B cell (primary cell): ENCODE results near the gene LIMS2. TPM values are rescaled to one million over a fixed set of nuclear protein-coding genes. Genes with fewer than 3 reads are reported as not detected.

Experiments used
- ATAC-seq: fragments of 200-7000 bp; cut with Tn5 transposase; one replicate; pipeline ENCODE4 v1.10.0; 2021; ENCODE audit warnings: low read depth, mild to moderate bottlenecking, moderate number of reproducible peaks, moderate library complexity
- CTCF ChIA-PET: fragments of 350-600 bp; sonication (Branson Sonifier 250); formaldehyde crosslinking; loops from one replicate; lab custom pipeline; 2021; ENCODE audit warnings: antibody characterized with exemption, inconsistent platforms; lab: Charles Lee
- POLR2A ChIA-PET: fragments of 350-600 bp; sonication (Branson Sonifier 250); formaldehyde crosslinking; loops from one replicate; lab custom pipeline; 2021; ENCODE audit warnings: antibody characterized with exemption; lab: Charles Lee
- DNase-seq: peaks from one replicate; pipeline ENCODE4 v3.0.0; 2013
- H2AFZ ChIP-seq: 2 replicates; pipeline ENCODE4 v1.6.1; 2012; ENCODE audit warnings: mild to moderate bottlenecking, low read depth, low read length; ENCODE audit not compliant: insufficient read depth, poor library complexity, severe bottlenecking
- H3K27ac ChIP-seq, 2 donors: 1 replicate in 1 of 2; 2 replicates in 1 of 2; pipeline ENCODE4 v1.5.1; 2012 to 2013; ENCODE audit warnings: low read length in 2 of 2, mild to moderate bottlenecking in 2 of 2, moderate library complexity in 1 of 2
- H3K27me3 ChIP-seq, 4 experiments: fragments of 200-600 bp in 1 of 4; sonication (generic) in 1 of 4; replicated peaks in 1 of 4; 1 replicate in 2 of 4; 2 replicates in 2 of 4; pipeline versions ENCODE4 v1.6.1 to v1.7.0; 2013 to 2016; ENCODE audit warnings: low read length in 3 of 4, mild to moderate bottlenecking in 2 of 4, mixed read lengths in 1 of 4, moderate library complexity in 1 of 4; ENCODE audit not compliant: insufficient read depth in 4 of 4, control insufficient read depth in 3 of 4; ENCODE audit errors: control extremely low read depth in 1 of 4
- H3K36me3 ChIP-seq, 2 experiments: replicated peaks in 1 of 2; 1 replicate in 1 of 2; 2 replicates in 1 of 2; pipeline versions ENCODE4 v1.6.1 to v1.7.1; 2013; ENCODE audit warnings: low read length in 1 of 2; ENCODE audit not compliant: insufficient read depth in 2 of 2, control insufficient read depth in 1 of 2; ENCODE audit errors: control extremely low read depth in 1 of 2, extremely low read depth in 1 of 2
- H3K4me1 ChIP-seq, 2 donors: fragments of 200-600 bp in 1 of 2; sonication (generic) in 1 of 2; 1 replicate in 1 of 2; 2 replicates in 1 of 2; pipeline versions ENCODE4 v1.5.1 to v1.6.1; 2013 to 2017; ENCODE audit warnings: low read length in 2 of 2; ENCODE audit not compliant: control insufficient read depth in 2 of 2, insufficient read depth in 2 of 2
- H3K4me2 ChIP-seq: replicated peaks from 2 replicates; pipeline ENCODE3; 2012; ENCODE audit warnings: mild to moderate bottlenecking, low read depth, low read length; ENCODE audit not compliant: poor library complexity, severe bottlenecking
- H3K4me3 ChIP-seq, 5 experiments: fragments of 200-600 bp in 1 of 5; sonication (generic) in 1 of 5; 1 replicate in 3 of 5; 2 replicates in 2 of 5; pipeline versions ENCODE4 v1.5.1 to v1.7.0; 2011 to 2016; ENCODE audit warnings: low read length in 4 of 5, mild to moderate bottlenecking in 4 of 5, low read depth in 2 of 5, control low read depth in 1 of 5, moderate library complexity in 1 of 5; ENCODE audit not compliant: insufficient read depth in 1 of 5; ENCODE audit errors: control extremely low read depth in 1 of 5, extremely low read depth in 1 of 5
- H3K79me2 ChIP-seq: fragments of 200-600 bp; sonication (generic); one replicate; pipeline ENCODE4 v1.6.0; 2016; ENCODE audit warnings: low read length; ENCODE audit not compliant: control insufficient read depth, insufficient read depth
- H3K9ac ChIP-seq: fragments of 200-600 bp; sonication (generic); 2 replicates; pipeline ENCODE4 v1.6.1; 2017; ENCODE audit warnings: mild to moderate bottlenecking, low read length, moderate library complexity
- H3K9me3 ChIP-seq, 3 donors: one replicate each; pipeline versions ENCODE4 v1.6.1 to v1.7.1; 2013; ENCODE audit warnings: low read length in 2 of 3; ENCODE audit not compliant: control insufficient read depth in 2 of 3, insufficient read depth in 1 of 3; ENCODE audit errors: control extremely low read depth in 1 of 3
- H4K20me1 ChIP-seq: 2 replicates; pipeline ENCODE4 v1.6.0; 2012; ENCODE audit warnings: mild to moderate bottlenecking, low read length; ENCODE audit not compliant: insufficient read depth, control insufficient read depth, poor library complexity, severe bottlenecking
- H3K27ac Mint-ChIP-seq: one replicate; pipeline ENCODE4 v1.8.0; 2021; ENCODE audit warnings: mixed read lengths
- H3K27me3 Mint-ChIP-seq: one replicate; pipeline ENCODE4 v1.8.0; 2021; ENCODE audit warnings: mixed read lengths
- H3K4me1 Mint-ChIP-seq: one replicate; pipeline ENCODE4 v1.8.0; 2021; ENCODE audit warnings: mixed read lengths
- H3K4me3 Mint-ChIP-seq: one replicate; pipeline ENCODE4 v1.8.0; 2021; ENCODE audit warnings: mixed read lengths
- H3K9me3 Mint-ChIP-seq: one replicate; pipeline ENCODE4 v1.8.0; 2022; ENCODE audit warnings: mixed read lengths; ENCODE audit not compliant: insufficient read depth
- EZH2 ChIP-seq: IDR thresholded peaks from 2 replicates; pipeline ENCODE4 v1.6.1; 2012; ENCODE audit warnings: borderline replicate concordance, low read depth, mild to moderate bottlenecking, moderate library complexity, low read length; ENCODE audit not compliant: insufficient read depth, poor library complexity, severe bottlenecking
- WGBS: methylation state at CpG from one replicate; pipeline ENCODE4 v1.1.5; 2013; ENCODE audit warnings: missing lambda C conversion rate; ENCODE audit not compliant: insufficient coverage; 5-methylcytosine and 5-hydroxymethylcytosine counted together
- intact Hi-C: fragments of 100-400 bp; cut with micrococcal nuclease; formaldehyde crosslinking; loops from one replicate; pipeline ENCODE4 v1.10.0; 2022
- polyA plus RNA-seq: library from polyadenylated mRNA; depleted of rRNA; stranded (reverse); fragments of >200 nt; gene quantifications from 2 replicates; pipeline ENCODE4 v1.2.3, GENCODE V29; 2012
- total RNA-seq, 2 donors: library from RNA; stranded (reverse); fragments of 120-200 nt in 1 of 2; gene quantifications; 1 replicate in 1 of 2; 2 replicates in 1 of 2; pipeline versions ENCODE4 v1.2.3 to v1.2.4, GENCODE V29; 2013 to 2022
- TF ChIP-seq, protein P1 (sequence below): fragments of 200-600 bp; IDR thresholded peaks from one replicate; pipeline ENCODE4 v1.8.0; 2022; ENCODE audit warnings: antibody characterized with exemption, mild to moderate bottlenecking

The LIMS2 gene
- total and polyA plus RNA-seq, 2 donors (not counting 1 experiment from before 2014, with no cell fraction given) = 6.7 to 32.2 TPM

DNA sequence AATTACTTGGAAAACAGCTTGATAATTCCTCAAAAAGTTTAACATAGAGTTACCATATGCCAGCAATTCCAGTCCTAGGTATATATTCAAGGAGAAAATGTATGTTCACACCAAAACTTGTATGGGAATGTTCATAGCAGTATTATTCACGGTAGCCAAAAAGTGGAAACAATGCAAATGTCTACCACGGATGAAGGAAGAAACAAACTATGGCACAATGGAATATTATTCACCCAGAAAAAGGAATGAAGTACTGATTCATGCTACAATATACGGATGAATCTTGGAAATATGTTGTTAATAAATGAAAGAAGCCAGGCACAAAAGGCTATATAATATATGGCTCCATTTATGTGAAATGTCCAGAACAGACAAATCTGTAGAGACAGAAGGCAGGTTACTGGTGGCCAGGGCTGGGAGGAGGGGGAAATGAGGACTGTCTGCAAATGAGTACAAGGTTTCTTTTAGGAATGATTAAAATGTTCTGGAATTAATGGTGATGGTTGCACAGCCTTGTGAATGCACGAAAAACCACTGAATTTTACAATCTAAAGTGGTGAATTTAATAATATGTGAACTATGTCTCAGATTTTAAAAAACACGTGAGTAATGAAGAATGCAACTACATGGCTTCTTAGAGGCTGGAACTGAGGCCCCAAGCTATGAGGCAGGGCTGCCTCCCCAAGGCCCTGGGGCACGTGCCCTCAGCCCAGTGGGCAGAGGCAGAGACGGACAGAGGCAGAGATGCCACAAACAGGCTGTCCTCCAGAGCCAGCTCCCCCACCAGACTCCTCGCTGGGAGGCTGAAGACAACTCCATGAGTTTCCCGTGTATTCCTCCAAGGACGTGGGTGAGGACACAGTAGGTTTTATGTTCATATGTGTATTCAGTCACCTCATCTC is 5.0 kb downstream of the LIMS2 start:
- CTCF ChIA-PET = interaction anchor here (1.0 kb wide), 1 partner anchor 79 kb away, joined by 3 read pairs; no protein-coding TSS in a partner anchor

More for the DNA sequence above, 5.0 kb downstream of the LIMS2 start:
- Mint-ChIP-seq H3K27ac (no peak overlapping the region), H3K27me3 (peaks cover 40% of the 10 kb centered on the region), H3K4me3 (no peak overlapping the region), H3K4me1 (peaks cover 5% of the 10 kb centered on the region), H3K9me3 (no peaks in the 10 kb centered on the region)
- H3K4me3 ChIP-seq = no peak overlapping the region
- peaks cover 7% of the 10 kb centered on the region in 2 donors for H3K4me1 ChIP-seq
- DNase-seq (no peak), ATAC-seq (no peak)
- H3K4me2 ChIP-seq = no peak overlapping the region
- WGBS = 88% methylated on average over 6 of the region's 10 CpGs
- H3K27ac ChIP-seq = no peak overlapping the region
- TF ChIP-seq, protein P1, sequence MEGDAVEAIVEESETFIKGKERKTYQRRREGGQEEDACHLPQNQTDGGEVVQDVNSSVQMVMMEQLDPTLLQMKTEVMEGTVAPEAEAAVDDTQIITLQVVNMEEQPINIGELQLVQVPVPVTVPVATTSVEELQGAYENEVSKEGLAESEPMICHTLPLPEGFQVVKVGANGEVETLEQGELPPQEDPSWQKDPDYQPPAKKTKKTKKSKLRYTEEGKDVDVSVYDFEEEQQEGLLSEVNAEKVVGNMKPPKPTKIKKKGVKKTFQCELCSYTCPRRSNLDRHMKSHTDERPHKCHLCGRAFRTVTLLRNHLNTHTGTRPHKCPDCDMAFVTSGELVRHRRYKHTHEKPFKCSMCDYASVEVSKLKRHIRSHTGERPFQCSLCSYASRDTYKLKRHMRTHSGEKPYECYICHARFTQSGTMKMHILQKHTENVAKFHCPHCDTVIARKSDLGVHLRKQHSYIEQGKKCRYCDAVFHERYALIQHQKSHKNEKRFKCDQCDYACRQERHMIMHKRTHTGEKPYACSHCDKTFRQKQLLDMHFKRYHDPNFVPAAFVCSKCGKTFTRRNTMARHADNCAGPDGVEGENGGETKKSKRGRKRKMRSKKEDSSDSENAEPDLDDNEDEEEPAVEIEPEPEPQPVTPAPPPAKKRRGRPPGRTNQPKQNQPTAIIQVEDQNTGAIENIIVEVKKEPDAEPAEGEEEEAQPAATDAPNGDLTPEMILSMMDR = no peak
- TF ChIP-seq EZH2 = no peak
- peaks cover 0 to 1% (median 0%) of the 10 kb centered on the region in 3 donors for H3K9me3 ChIP-seq
- intact Hi-C loops = no loop called here
- peaks cover 0 to 35% (median 22%) of the 10 kb centered on the region in 4 experiments for H3K27me3 ChIP-seq
- H3K79me2 ChIP-seq = no peaks in the 10 kb centered on the region
- no peaks in the 10 kb centered on the region for H4K20me1 ChIP-seq
- no peaks in the 10 kb centered on the region for H3K36me3 ChIP-seq
- H2AFZ ChIP-seq = no peak overlapping the region
- H3K9ac ChIP-seq = no peak overlapping the region
- POLR2A ChIA-PET = interaction anchor here (0.6 kb wide), 1 partner anchor 80 kb away, joined by 3 read pairs; no protein-coding TSS in a partner anchor
